H1 (cell line): ENCODE data around the gene ITGAE. TPM values are rescaled to one million over a fixed set of nuclear protein-coding genes. Genes with fewer than 3 reads are reported as not detected.

Experiments used
- CTCF ChIA-PET: fragments of 300-600 bp; sonication (Branson Sonifier 250); formaldehyde crosslinking; loops from one replicate; lab custom pipeline; 2021; ENCODE audit not compliant: partially characterized antibody; lab: Charles Lee
- POLR2A ChIA-PET: fragments of 300-600 bp; sonication (Branson Sonifier 250); formaldehyde crosslinking; loops from one replicate; lab custom pipeline; 2021; ENCODE audit warnings: inconsistent platforms; ENCODE audit not compliant: partially characterized antibody; lab: Charles Lee
- DNase-seq, 2 experiments: peaks; one replicate each; pipeline versions ENCODE4 v3.0.0 to v3.0.0-alpha.2; 2010 to 2022; ENCODE audit warnings: low spot score in 2 of 2, low read depth in 1 of 2, mixed read lengths in 1 of 2
- FAIRE-seq: peaks from 2 replicates; lab custom pipeline; 2011; peaks lifted over from hg19 to GRCh38; lab: Jason Lieb, UNC
- H2AFZ ChIP-seq: 2 replicates; pipeline ENCODE4 v1.8.1; 2012; ENCODE audit warnings: low read length, inconsistent platforms
- H2AK5ac ChIP-seq: 2 replicates; pipeline ENCODE4 v1.6.1; 2013; ENCODE audit warnings: low read depth, low read length
- H2BK120ac ChIP-seq: replicated peaks from 2 replicates; pipeline ENCODE3; 2013; ENCODE audit warnings: low read depth, low read length, inconsistent platforms
- H2BK12ac ChIP-seq: 2 replicates; pipeline ENCODE4 v1.6.1; 2013; ENCODE audit warnings: low read depth, low read length
- H2BK15ac ChIP-seq: 2 replicates; pipeline ENCODE4 v1.6.1; 2013; ENCODE audit warnings: low read length
- H2BK20ac ChIP-seq: 2 replicates; pipeline ENCODE4 v1.6.1; 2013; ENCODE audit warnings: low read length
- H2BK5ac ChIP-seq: 2 replicates; pipeline ENCODE4 v1.6.1; 2013; ENCODE audit warnings: low read depth, low read length
- H3K14ac ChIP-seq: 2 replicates; pipeline ENCODE4 v1.6.1; 2013; ENCODE audit warnings: inconsistent platforms; ENCODE audit not compliant: insufficient read length
- H3K18ac ChIP-seq: 2 replicates; pipeline ENCODE4 v1.6.1; 2013; ENCODE audit warnings: low read length; ENCODE audit errors: extremely low read depth
- H3K23ac ChIP-seq: 2 replicates; pipeline ENCODE4 v1.6.1; 2013; ENCODE audit warnings: inconsistent platforms; ENCODE audit not compliant: insufficient read length
- H3K23me2 ChIP-seq: 2 replicates; pipeline ENCODE4 v1.6.1; 2013; ENCODE audit warnings: low read depth, low read length
- H3K27ac ChIP-seq: 2 replicates; pipeline ENCODE4 v1.6.1; 2011; ENCODE audit warnings: low read depth, low read length, inconsistent platforms
- H3K27me3 ChIP-seq, 4 experiments: replicated peaks in 1 of 4; 1 replicate in 1 of 4; 2 replicates in 3 of 4; pipeline versions ENCODE4 v1.6.1 to v1.8.1; 2011 to 2013; ENCODE audit warnings: low read length in 3 of 4, mild to moderate bottlenecking in 3 of 4, inconsistent platforms in 2 of 4, mixed read lengths in 2 of 4, moderate library complexity in 1 of 4; ENCODE audit not compliant: control insufficient read depth in 3 of 4, insufficient read depth in 3 of 4; ENCODE audit errors: extremely low read depth in 1 of 4
- H3K36me3 ChIP-seq, 4 experiments: 2 replicates each; pipeline versions ENCODE4 v1.6.1 to v1.8.1; 2011 to 2013; ENCODE audit warnings: mild to moderate bottlenecking in 4 of 4, low read length in 3 of 4, moderate library complexity in 2 of 4, control low read depth in 1 of 4, inconsistent platforms in 1 of 4; ENCODE audit not compliant: insufficient read depth in 4 of 4, control insufficient read depth in 2 of 4
- H3K4ac ChIP-seq: replicated peaks from 2 replicates; pipeline ENCODE3; 2013; ENCODE audit warnings: low read length, low read depth, mixed read lengths, inconsistent platforms; ENCODE audit not compliant: insufficient read length
- H3K4me1 ChIP-seq, 4 experiments: replicated peaks in 1 of 4; 1 replicate in 1 of 4; 2 replicates in 3 of 4; pipeline versions ENCODE4 v1.6.1 to v1.8.1; 2011 to 2013; ENCODE audit warnings: low read length in 3 of 4, inconsistent platforms in 2 of 4, mixed read lengths in 1 of 4; ENCODE audit not compliant: insufficient read depth in 4 of 4, control insufficient read depth in 3 of 4
- H3K4me2 ChIP-seq, 2 experiments: 2 replicates each; pipeline versions ENCODE4 v1.6.1 to v1.8.1; 2011 to 2013; ENCODE audit warnings: low read depth in 2 of 2, low read length in 2 of 2, control low read depth in 1 of 2, inconsistent platforms in 1 of 2, mild to moderate bottlenecking in 1 of 2; ENCODE audit not compliant: insufficient read depth in 1 of 2
- H3K4me3 ChIP-seq, 4 experiments: fragments of 200-600, 300-600 bp in 1 of 4; sonication (generic), shearing (Covaris generic), sonication (Bioruptor Twin) in 1 of 4; 2 replicates each; pipeline versions ENCODE4 v1.5.1 to v1.8.1; 2011 to 2016; ENCODE audit warnings: low read length in 4 of 4, low read depth in 3 of 4, control low read depth in 2 of 4, inconsistent platforms in 2 of 4, mild to moderate bottlenecking in 2 of 4, mixed read lengths in 1 of 4, moderate library complexity in 1 of 4; ENCODE audit not compliant: insufficient read depth in 2 of 4; ENCODE audit errors: extremely low read depth in 1 of 4
- H3K56ac ChIP-seq: replicated peaks from 2 replicates; pipeline ENCODE3; 2013; ENCODE audit warnings: low read depth, mild to moderate bottlenecking, mixed read lengths, low read length, inconsistent platforms; ENCODE audit not compliant: insufficient read length
- H3K79me1 ChIP-seq: 2 replicates; pipeline ENCODE4 v1.6.1; 2013; ENCODE audit warnings: low read depth, low read length, control low read depth
- H3K79me2 ChIP-seq, 2 experiments: 2 replicates each; pipeline versions ENCODE4 v1.6.1 to v1.8.1; 2012 to 2013; ENCODE audit warnings: low read length in 2 of 2, mild to moderate bottlenecking in 2 of 2, inconsistent platforms in 1 of 2; ENCODE audit not compliant: insufficient read depth in 2 of 2, control insufficient read depth in 1 of 2
- H3K9ac ChIP-seq, 4 experiments: replicated peaks in 1 of 4; 1 replicate in 1 of 4; 2 replicates in 3 of 4; pipeline versions ENCODE4 v1.6.1 to v1.8.1; 2011 to 2013; ENCODE audit warnings: low read depth in 3 of 4, low read length in 3 of 4, control low read depth in 2 of 4, mild to moderate bottlenecking in 2 of 4, moderate library complexity in 2 of 4, inconsistent platforms in 1 of 4; ENCODE audit errors: extremely low read depth in 1 of 4
- H3K9me3 ChIP-seq, 2 experiments: 2 replicates each; pipeline versions ENCODE4 v1.6.1 to v1.8.1; 2012 to 2013; ENCODE audit warnings: mild to moderate bottlenecking in 2 of 2, moderate library complexity in 2 of 2, control low read depth in 1 of 2, inconsistent platforms in 1 of 2, low read depth in 1 of 2, low read length in 1 of 2, mixed read lengths in 1 of 2; ENCODE audit not compliant: insufficient read depth in 2 of 2
- H4K20me1 ChIP-seq, 2 experiments: replicated peaks in 1 of 2; 2 replicates each; pipeline versions ENCODE3 to v1.8.1; 2011 to 2013; ENCODE audit warnings: inconsistent platforms in 2 of 2, low read length in 2 of 2, mild to moderate bottlenecking in 1 of 2; ENCODE audit not compliant: insufficient read depth in 2 of 2, control insufficient read depth in 1 of 2
- H4K5ac ChIP-seq: 2 replicates; pipeline ENCODE4 v1.6.1; 2013; ENCODE audit warnings: low read length, low read depth, mixed read lengths, inconsistent platforms; ENCODE audit not compliant: insufficient read length
- H4K8ac ChIP-seq: 2 replicates; pipeline ENCODE4 v1.8.0; 2013; ENCODE audit warnings: mild to moderate bottlenecking, moderate library complexity, low read length, inconsistent platforms; ENCODE audit not compliant: insufficient read depth; ENCODE audit errors: extremely low read depth
- H4K91ac ChIP-seq: replicated peaks from 2 replicates; pipeline ENCODE3; 2013; ENCODE audit warnings: low read length, mixed read lengths, inconsistent platforms; ENCODE audit not compliant: insufficient read length
- BACH1 ChIP-seq: IDR thresholded peaks from 2 replicates; pipeline ENCODE4 v1.6.1; 2012; ENCODE audit warnings: low read length, improper control_type of control experiment
- FOSL1 ChIP-seq: IDR thresholded peaks from 2 replicates; pipeline ENCODE4 v1.6.1; 2011; ENCODE audit warnings: mild to moderate bottlenecking, low read depth, low read length, moderate library complexity; ENCODE audit not compliant: insufficient read depth
- GTF2F1 ChIP-seq: IDR thresholded peaks from 2 replicates; pipeline ENCODE4 v1.6.1; 2012; ENCODE audit warnings: low read depth, low read length, improper control_type of control experiment, borderline replicate concordance
- JUND ChIP-seq: IDR thresholded peaks from 2 replicates; pipeline ENCODE4 v1.6.1; 2011; ENCODE audit warnings: mild to moderate bottlenecking, improper control_type of control experiment, low read length
- PHF8 ChIP-seq: fragments of 200-600 bp; sonication (generic); conservative IDR thresholded peaks from 2 replicates; pipeline ENCODE4 v1.7.1; 2012; ENCODE audit warnings: low read depth, mild to moderate bottlenecking, inconsistent platforms, low read length, moderate library complexity
- POLR2A ChIP-seq, 2 experiments: IDR thresholded peaks; 1 replicate in 1 of 2; 2 replicates in 1 of 2; pipeline ENCODE4 v1.6.1; 2011; ENCODE audit warnings: low read depth in 2 of 2, low read length in 2 of 2, mild to moderate bottlenecking in 2 of 2; ENCODE audit errors: control extremely low read depth in 1 of 2
- POLR2AphosphoS5 ChIP-seq: IDR thresholded peaks from 2 replicates; pipeline ENCODE4 v1.6.1; 2011; ENCODE audit warnings: low read depth, low read length
- SIX5 ChIP-seq: IDR thresholded peaks from 2 replicates; pipeline ENCODE4 v1.6.1; 2011; ENCODE audit warnings: mild to moderate bottlenecking, low read depth, low read length
- SP1 ChIP-seq: IDR thresholded peaks from 2 replicates; pipeline ENCODE4 v1.6.1; 2011; ENCODE audit warnings: low read depth, low read length
- SP2 ChIP-seq: IDR thresholded peaks from 2 replicates; pipeline ENCODE4 v1.6.1; 2012; ENCODE audit warnings: mild to moderate bottlenecking, low read length, inconsistent platforms
- SRF ChIP-seq: IDR thresholded peaks from 2 replicates; pipeline ENCODE4 v1.6.1; 2011; ENCODE audit warnings: mild to moderate bottlenecking, low read depth, low read length, moderate library complexity
- TAF7 ChIP-seq: optimal IDR thresholded peaks from 2 replicates; pipeline ENCODE3; 2011; ENCODE audit warnings: low read depth, mild to moderate bottlenecking, inconsistent platforms, low read length, moderate library complexity, borderline replicate concordance
- YY1 ChIP-seq: IDR thresholded peaks from 2 replicates; pipeline ENCODE4 v1.6.1; 2011; ENCODE audit warnings: low read depth, mild to moderate bottlenecking, low read length
- WGBS, 2 experiments: shearing (Covaris generic) in 1 of 2; methylation state at CpG; one replicate each; pipeline versions ENCODE4 v1.1.6 to v1.1.7; 2013 to 2015; ENCODE audit warnings: low lambda C conversion rate in 2 of 2, mixed read lengths in 2 of 2, inconsistent platforms in 1 of 2, low coverage in 1 of 2, missing lambda C conversion rate in 1 of 2; ENCODE audit not compliant: insufficient replicate concordance in 2 of 2, insufficient coverage in 1 of 2, insufficient read length in 1 of 2; ENCODE audit errors: extremely low coverage in 1 of 2, missing lambda C conversion rate in 1 of 2; 5-methylcytosine and 5-hydroxymethylcytosine counted together
- polyA plus RNA-seq, 7 experiments: library from polyadenylated mRNA; depleted of rRNA in 3 of 7; stranded (reverse) in 5 of 7; unstranded in 2 of 7; fragments of >200 nt in 5 of 7; fragments of 200-250 nt in 2 of 7; gene quantifications; 1 replicate in 5 of 7; 2 replicates in 1 of 7; 4 replicates in 1 of 7; pipeline versions ENCODE4 v1.2.1 to v1.2.3, GENCODE V29; 2011 to 2013; ENCODE audit warnings: missing spikeins in 2 of 7, mixed read lengths in 2 of 7
- total RNA-seq: library from RNA; stranded (reverse); fragmentation: NEBNext Ultra II Directional; extraction: Animal tissue kit (Norgen Biotek cat#: 25700); gene quantifications from 2 replicates; pipeline ENCODE4 v1.2.1, GENCODE V29; 2021

ITGAE gene
- total and polyA plus RNA-seq, 2 of the 8 experiments (the other 6 are each of a cell fraction or from before 2014, with no cell fraction given) = 23.2 to 43.1 TPM

- DNase-seq = no peak
- Histone ChIP-seq H2BK120ac (no peak overlapping the region), H4K91ac (no peak overlapping the region), H2BK15ac (no peak overlapping the region), H3K36me3 (peaks cover 9 to 47% (median 38%) of the 10 kb centered on the region in 4 experiments), H3K23me2 (no peaks in the 10 kb centered on the region), H2AK5ac (no peak overlapping the region), H3K79me2 (peaks cover 0 to 6% of the 10 kb centered on the region in 2 experiments; a peak in 2 of 4 replicates), H3K4ac (no peak overlapping the region), H3K27ac (no peak overlapping the region), H3K9me3 (no peaks in the 10 kb centered on the region), H3K56ac (no peak overlapping the region), H2BK12ac (no peak overlapping the region), H3K4me1 (no peaks in the 10 kb centered on the region), H3K23ac (no peak overlapping the region), H4K20me1 (peaks cover 2 to 4% of the 10 kb centered on the region in 2 experiments), H4K5ac (no peak overlapping the region), H3K14ac (no peak overlapping the region), H2BK5ac (no peak overlapping the region), H3K18ac (no peak overlapping the region), H3K27me3 (no peaks in the 10 kb centered on the region), H2AFZ (no peak overlapping the region), H3K4me3 (no peak overlapping the region), H3K79me1 (peaks cover 2% of the 10 kb centered on the region), H4K8ac (no peak overlapping the region), H3K4me2 (no peak overlapping the region), H3K9ac (no peak overlapping the region), H2BK20ac (no peak overlapping the region)
- CTCF ChIA-PET = interaction anchor here (0.6 to 6.5 kb wide), 22 partner anchors 9 to 221 kb away, joined by 3 to 81 read pairs (median 4); partner anchors contain the start of genes ITGAE and NCBP3
- POLR2A ChIA-PET = interaction anchor here (0.5 to 1.8 kb wide), 3 partner anchors 9 to 74 kb away, joined by 3 to 6 read pairs (median 4); no protein-coding TSS in a partner anchor
- WGBS, 2 experiments = 91% methylated on average over 7 of the region's 7 CpGs; no CpG with 5 or more reads in 1 of the 2 experiments
- FAIRE-seq = no peak
- TF ChIP-seq SRF (no peak), FOSL1 (no peak), GTF2F1 (no peak), JUND (no peak), SIX5 (no peak), SP1 (no peak), TAF7 (no peak), POLR2AphosphoS5 (no peak), BACH1 (no peak), POLR2A (IDR thresholded peaks at IDR 0.05; ENCODE audit: control extremely low read depth in 1 of 2, low read depth in 2 of 2, low read length in 2 of 2) (no peak), SP2 (no peak), YY1 (no peak), PHF8 (no peak)
Measured at GRCh38 chr17:3828151-3828851, 27.3 kb upstream of the ITGAE start.
